Erythroblast (primary cell): ENCODE data around the gene ADGRV1.

Experiments used
- DNase-seq, 2 experiments: peaks; one replicate each; lab custom pipeline; 2025; lab: John Stamatoyannopoulos, UW
- GATA1 ChIP-seq: IDR thresholded peaks from 2 replicates; pipeline ENCODE4 v1.6.1; 2011; ENCODE audit warnings: low read depth, mild to moderate bottlenecking, control low read depth, low read length, moderate library complexity
- POLR2A ChIP-seq: IDR thresholded peaks from 2 replicates; pipeline ENCODE4 v1.6.1; 2011; ENCODE audit warnings: mild to moderate bottlenecking, low read length

Gene ADGRV1

DNA sequence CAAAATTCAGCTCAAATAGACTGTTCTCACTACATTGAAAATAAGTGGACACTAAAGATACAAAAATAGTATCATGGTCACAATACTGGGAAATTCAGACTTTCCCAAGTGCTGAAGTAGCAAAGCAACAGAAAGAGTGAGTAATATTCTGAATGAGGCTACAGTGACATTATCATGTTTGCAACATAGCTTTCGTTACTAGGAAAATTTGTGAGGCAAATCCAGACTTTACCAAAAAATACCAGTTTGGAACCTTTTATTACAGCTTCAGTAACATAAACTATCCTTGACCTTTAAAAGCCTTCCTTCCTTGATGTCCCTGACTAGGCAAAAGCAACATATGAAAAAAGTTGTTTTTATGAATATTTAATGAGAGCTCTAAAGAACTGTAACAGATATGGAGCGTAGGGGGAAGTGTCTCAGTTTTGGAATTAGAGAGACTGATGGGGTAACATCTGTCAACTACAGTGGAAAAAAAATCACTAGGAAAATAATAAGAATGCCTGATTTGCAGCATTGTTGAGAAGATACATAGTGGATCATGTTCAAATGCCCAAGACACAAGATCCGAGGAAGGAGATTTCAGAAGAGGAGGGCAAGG is 312.9 kb downstream of the ADGRV1 start:
- TF ChIP-seq POLR2A (no peak), GATA1 (no peak)
- peak in 1 of 2 experiments; percentile 6 for DNase-seq

DNA sequence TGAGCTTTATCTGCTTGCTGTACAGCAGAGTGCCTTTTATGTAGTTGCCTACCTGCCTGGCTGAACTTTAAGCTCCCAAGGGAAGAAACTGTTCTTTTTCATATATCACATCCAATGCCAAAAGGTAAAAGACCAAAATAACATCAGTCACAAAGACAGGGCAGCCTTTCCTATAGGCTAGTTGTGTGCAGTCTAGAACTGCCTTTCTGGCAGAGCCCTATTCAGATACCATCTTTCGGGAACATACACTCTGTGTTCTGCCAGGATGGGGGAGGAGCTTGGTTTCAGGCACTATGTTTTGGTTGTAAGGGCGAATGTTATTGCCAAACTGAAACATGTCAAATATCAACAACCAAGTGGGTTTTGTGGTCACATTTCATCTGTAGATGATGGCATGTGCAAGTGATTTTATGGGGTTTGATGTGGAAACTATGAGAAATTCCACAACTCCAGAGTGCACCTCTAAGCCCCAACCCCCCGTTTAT is 314.5 kb downstream of the ADGRV1 start:
- DNase-seq = no peak
- TF ChIP-seq POLR2A (no peak), GATA1 (no peak)

- DNase-seq = no peak
- no peak for TF ChIP-seq GATA1
- no peak for TF ChIP-seq POLR2A
Measured at GRCh38 chr5:90874066-90874465, 315.5 kb downstream of the ADGRV1 start.

GRCh38 chr5:90875456-90875855 is 316.9 kb downstream of the ADGRV1 start:
- TF ChIP-seq POLR2A = no peak
- TF ChIP-seq GATA1 = no peak
- no peak for DNase-seq

DNA sequence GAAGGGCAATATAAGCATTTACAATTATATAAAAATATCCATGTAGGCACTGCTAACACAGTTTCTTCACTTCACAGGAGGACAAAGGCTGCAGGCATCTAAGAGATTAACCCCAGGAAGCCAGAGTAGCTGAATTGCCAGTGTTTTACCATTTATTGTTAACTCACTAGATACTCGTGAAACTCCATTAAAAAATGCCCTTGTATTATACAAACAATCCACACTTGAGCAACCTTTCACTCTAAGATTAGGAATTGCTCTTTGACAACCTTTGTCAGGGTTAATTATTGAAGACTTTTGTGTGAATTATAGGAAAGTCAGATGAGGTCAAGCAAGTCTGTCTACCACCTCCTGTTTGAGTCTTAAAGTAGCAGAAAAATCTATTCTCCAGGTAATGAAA is 317.8 kb downstream of the ADGRV1 start:
- no peak for DNase-seq
- TF ChIP-seq POLR2A (no peak), GATA1 (no peak)

DNA sequence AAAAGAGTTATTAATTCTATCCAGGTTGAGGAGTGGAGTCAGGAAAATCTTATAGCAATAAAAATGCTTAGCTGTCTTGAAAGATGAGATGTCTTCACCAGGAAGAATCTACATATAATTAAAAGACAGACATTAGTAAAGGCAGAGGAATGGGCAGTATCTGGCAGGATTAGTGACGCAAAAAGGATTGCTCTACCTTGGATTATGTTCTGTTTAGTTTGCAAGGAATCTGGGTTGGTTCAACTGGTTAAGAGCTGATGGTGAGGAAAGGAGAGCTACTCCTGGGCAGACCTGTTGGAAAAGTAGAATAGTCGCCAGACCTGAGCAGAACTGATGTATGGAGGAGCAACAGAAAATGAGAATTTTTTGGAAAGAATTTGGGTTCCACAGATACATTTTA is 318.5 kb downstream of the ADGRV1 start:
- DNase-seq = no peak
- no peak for TF ChIP-seq POLR2A
- TF ChIP-seq GATA1 = no peak

- TF ChIP-seq GATA1 (no peak), POLR2A (no peak)
- DNase-seq = no peak
Measured at GRCh38 chr5:90878081-90878480, 319.5 kb downstream of the ADGRV1 start.

GRCh38 chr5:90878549-90879196 is 320.1 kb downstream of the ADGRV1 start:
- TF ChIP-seq GATA1 = no peak
- no peak for TF ChIP-seq POLR2A
- DNase-seq = no peak

DNA sequence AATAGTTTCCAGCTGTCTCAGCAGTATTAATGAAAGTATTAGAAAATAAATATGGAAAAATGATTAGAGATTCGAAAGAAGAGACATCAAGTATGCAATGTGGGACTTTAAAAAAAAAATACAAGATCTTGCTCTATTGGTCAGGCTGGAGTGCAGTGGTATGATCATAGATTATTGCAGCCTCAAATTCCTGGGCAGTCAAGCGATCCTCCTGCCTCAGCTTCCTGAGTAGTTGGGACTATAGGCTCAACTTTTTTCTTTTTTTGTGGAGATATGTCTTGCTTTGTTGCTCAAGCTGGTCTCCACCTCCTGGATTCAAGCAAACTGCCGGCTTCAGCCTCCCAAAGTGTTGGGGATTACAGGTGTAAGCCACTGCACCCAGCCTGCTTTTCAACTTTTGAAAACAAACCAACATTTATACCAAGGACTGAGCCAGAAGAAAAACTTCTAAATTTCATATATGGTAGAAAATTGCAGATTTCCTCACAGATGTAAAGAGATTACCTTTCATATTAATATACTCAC is 323.1 kb downstream of the ADGRV1 start:
- DNase-seq = no peak
- TF ChIP-seq GATA1 = no peak
- TF ChIP-seq POLR2A = no peak

- no peak for TF ChIP-seq GATA1
- TF ChIP-seq POLR2A = no peak
- no peak for DNase-seq
Measured at GRCh38 chr5:90882448-90882847, 323.9 kb downstream of the ADGRV1 start.

DNA sequence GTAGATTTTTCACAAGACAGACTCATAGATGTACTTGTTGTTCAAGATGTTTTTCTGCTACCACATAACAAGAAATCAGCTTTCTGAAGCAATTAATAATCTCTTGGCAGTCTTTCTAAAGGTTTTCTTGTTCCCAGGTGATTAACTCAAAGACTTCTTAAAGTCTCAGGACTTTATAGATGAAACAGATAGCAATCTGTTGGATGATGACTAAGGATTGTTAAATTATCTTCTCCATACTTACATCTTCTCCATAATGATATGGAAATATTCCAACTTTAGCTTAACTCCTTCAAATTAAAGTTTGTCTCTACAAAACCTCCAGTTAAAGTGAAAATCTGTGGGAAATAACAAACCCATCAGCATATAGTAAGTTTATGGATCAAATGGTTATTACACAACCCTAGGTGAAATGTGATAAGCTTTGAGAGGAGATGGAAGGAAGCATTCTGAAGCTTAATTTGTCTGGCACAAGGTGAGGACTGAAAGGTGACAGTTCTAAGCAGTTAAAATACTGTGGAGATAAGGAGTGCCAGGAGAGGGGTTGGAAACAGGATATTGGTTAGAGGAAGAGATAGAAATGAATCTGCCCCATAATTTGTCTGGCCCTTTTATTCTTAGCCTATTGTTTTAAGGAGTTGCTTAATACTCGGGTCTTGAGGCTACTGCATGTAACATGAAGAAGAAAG is 326.7 kb downstream of the ADGRV1 start:
- TF ChIP-seq GATA1 = no peak
- DNase-seq = no peak

GRCh38 chr5:90886381-90886780 is 327.8 kb downstream of the ADGRV1 start:
- no peak for DNase-seq
- TF ChIP-seq GATA1 (no peak), POLR2A (no peak)

DNA sequence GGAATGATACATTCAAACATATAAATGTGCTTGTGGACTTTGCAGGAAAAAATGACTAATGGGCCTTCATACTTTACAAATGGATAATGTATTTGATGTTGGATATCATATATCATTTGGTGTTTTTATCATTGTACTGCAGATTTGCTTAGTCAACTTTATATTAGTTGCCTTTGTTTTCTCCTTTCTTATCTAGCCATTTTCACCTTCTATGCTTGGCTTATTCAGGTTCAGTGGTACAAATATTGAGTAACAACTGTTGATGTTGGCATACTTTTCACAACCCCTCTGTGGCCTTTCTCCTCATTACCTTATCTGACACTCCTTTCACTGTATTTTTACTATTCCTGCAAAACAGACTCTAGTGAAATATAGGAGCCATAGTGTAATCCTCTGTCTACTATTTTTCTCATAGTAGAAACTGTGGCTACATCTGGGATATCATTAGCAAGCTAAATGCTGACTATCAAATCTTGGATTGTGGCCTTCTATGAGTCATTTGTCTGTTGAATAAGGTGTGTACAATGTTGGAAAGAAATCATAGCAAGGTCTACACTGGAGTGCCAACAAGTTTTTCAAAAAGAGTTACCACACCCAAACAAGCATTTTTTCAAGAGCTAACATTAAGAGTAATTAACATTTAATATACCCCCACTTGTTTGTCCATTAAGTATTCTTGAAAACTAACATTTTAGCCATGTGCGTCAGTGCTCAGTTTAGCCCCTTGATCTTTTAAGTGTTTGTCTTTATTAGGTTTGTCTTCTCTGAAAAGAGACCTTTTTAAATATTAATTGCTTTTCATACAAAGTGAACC is 330.1 kb downstream of the ADGRV1 start:
- TF ChIP-seq GATA1 = no peak
- no peak for TF ChIP-seq POLR2A
- DNase-seq = peak in 1 of 2 experiments; percentile 21
